Fibroblast of mammary gland (primary cell): ENCODE results near the gene TBXAS1.
"Not testable (repeated sequence)": the region's sequence is repeated elsewhere in the genome, so short reads cannot be mapped to it uniquely, and the experiment has no call there.

Experiments used
- DNase-seq: peaks from one replicate; pipeline ENCODE4 v3.0.0-alpha.2; 2010; ENCODE audit warnings: low read depth
- H3K4me3 ChIP-seq: 2 replicates; pipeline ENCODE4 v1.5.1; 2011; ENCODE audit warnings: low read depth, mild to moderate bottlenecking, low read length, moderate library complexity; ENCODE audit not compliant: control insufficient read depth
- CTCF ChIP-seq: conservative IDR thresholded peaks from 2 replicates; pipeline ENCODE4 v1.5.1; 2011; ENCODE audit warnings: low read depth, low read length, inconsistent platforms; ENCODE audit not compliant: control insufficient read depth, insufficient read depth

The TBXAS1 gene

GRCh38 chr7:139924461-139924860 is 95.4 kb downstream of the TBXAS1 start:
- DNase-seq: no peak
- no peak for TF ChIP-seq CTCF
- H3K4me3 ChIP-seq: no peak overlapping the region

GRCh38 chr7:139929221-139929620 is 100.2 kb downstream of the TBXAS1 start:
- peak; percentile 47 for DNase-seq

GRCh38 chr7:139930286-139930965 is 101.4 kb downstream of the TBXAS1 start:
- no peak for DNase-seq
- no peak for TF ChIP-seq CTCF
- H3K4me3 ChIP-seq: no peak overlapping the region

More at GRCh38 chr7:139929221-139929620, 100.2 kb downstream of the TBXAS1 start:
- H3K4me3 ChIP-seq: not testable (repeated sequence)

GRCh38 chr7:139931190-139931934 is 102.3 kb downstream of the TBXAS1 start:
- DNase-seq: no peak
- no peak for TF ChIP-seq CTCF
- H3K4me3 ChIP-seq: no peak overlapping the region

GRCh38 chr7:139932531-139932930 is 103.5 kb downstream of the TBXAS1 start:
- no peak for TF ChIP-seq CTCF
- DNase-seq: no peak
- no peak overlapping the region for H3K4me3 ChIP-seq

- peak; percentile 93 for DNase-seq
- TF ChIP-seq CTCF: no peak
- H3K4me3 ChIP-seq: no peak overlapping the region
These were observed 107.8 kb downstream of the TBXAS1 start for GRCh38 chr7:139936760-139937310.

- no peak for TF ChIP-seq CTCF
- DNase-seq: no peak
These were observed 108.7 kb downstream of the TBXAS1 start for GRCh38 chr7:139937715-139938114.

More at GRCh38 chr7:139937715-139938114, 108.7 kb downstream of the TBXAS1 start:
- no peak overlapping the region for H3K4me3 ChIP-seq
